AG09319 (cell line): Measurements from ENCODE around the gene MUC5B.
"Not testable (repeated sequence)": the region's sequence is repeated elsewhere in the genome, so short reads cannot be mapped to it uniquely, and the experiment has no call there.

Source experiments
- DNase-seq: peaks from one replicate; pipeline ENCODE4 v3.0.0-alpha.2; 2010; ENCODE audit warnings: low read depth; ENCODE audit errors: extremely low read depth
- TF ChIP-seq, protein P1 (sequence below): IDR thresholded peaks from 2 replicates; pipeline ENCODE4 v1.5.1; 2011; ENCODE audit warnings: low read depth, mild to moderate bottlenecking, inconsistent platforms, low read length, moderate library complexity

Gene MUC5B

DNA sequence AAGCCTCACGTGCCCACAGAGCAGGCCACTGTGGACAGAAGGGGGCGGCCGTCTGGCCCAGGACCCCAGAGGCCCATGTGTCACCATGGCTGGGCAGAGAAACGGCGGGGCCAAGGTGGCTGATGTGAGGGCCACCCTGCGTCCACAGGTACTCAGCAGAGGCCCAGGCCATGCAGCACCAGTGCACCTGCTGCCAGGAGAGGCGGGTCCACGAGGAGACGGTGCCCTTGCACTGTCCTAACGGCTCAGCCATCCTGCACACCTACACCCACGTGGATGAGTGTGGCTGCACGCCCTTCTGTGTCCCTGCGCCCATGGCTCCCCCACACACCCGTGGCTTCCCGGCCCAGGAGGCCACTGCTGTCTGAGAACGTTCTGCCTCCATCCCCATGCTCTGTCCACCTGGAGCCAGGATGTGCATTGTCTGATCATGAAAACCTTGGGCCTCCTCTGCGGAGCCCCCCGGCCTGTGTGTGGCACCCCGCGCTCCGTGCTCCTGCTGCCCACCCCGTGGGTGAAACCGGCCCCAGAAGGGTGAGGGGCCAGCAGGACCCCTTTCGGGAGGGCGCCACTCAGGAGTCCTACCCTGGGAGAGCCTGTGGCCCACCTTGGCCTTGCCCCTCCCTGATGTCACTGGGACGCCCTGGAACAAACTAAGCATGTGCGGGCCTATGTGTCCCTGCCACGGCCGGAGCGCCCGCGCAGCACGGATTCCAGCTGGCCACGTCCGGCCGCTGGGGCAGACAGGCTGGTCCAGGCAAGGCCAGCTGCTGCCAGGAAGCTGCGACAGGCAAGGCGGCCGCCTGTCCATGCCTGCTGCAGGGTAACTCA, 38.6 kb downstream of the MUC5B start:
- no peak for DNase-seq
- TF ChIP-seq, protein P1, sequence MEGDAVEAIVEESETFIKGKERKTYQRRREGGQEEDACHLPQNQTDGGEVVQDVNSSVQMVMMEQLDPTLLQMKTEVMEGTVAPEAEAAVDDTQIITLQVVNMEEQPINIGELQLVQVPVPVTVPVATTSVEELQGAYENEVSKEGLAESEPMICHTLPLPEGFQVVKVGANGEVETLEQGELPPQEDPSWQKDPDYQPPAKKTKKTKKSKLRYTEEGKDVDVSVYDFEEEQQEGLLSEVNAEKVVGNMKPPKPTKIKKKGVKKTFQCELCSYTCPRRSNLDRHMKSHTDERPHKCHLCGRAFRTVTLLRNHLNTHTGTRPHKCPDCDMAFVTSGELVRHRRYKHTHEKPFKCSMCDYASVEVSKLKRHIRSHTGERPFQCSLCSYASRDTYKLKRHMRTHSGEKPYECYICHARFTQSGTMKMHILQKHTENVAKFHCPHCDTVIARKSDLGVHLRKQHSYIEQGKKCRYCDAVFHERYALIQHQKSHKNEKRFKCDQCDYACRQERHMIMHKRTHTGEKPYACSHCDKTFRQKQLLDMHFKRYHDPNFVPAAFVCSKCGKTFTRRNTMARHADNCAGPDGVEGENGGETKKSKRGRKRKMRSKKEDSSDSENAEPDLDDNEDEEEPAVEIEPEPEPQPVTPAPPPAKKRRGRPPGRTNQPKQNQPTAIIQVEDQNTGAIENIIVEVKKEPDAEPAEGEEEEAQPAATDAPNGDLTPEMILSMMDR: no peak

- peak; percentile 79 for DNase-seq
- TF ChIP-seq, protein P1: no peak
Observed at GRCh38 chr11:1262172-1263006, 39.5 kb downstream of the MUC5B start.

GRCh38 chr11:1263010-1263409, 40.1 kb downstream of the MUC5B start:
- TF ChIP-seq, protein P1: no peak
- DNase-seq: no peak

DNA sequence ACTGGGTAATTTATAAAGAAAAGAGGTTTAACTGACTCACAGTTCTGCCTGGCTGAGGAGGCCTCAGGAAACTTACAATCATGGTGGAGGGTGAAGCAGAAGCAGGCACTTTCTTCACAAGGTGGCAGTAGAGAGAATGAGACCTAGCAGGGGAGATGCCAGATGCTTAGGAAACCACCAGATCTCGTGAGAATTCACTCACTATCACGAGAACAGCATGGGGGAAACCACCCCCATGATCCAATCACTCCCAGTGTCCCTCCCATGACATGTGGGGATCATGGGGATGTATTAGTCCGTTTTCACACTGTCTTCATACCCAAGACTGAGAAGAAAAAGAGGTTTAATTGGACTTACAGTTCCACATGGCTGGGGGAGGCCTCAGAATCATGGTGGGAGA, 41.6 kb downstream of the MUC5B start:
- peak; percentile 15 for DNase-seq
- TF ChIP-seq, protein P1: peak; percentile 35

GRCh38 chr11:1265480-1265879, 42.6 kb downstream of the MUC5B start:
- not testable (repeated sequence) for DNase-seq

DNA sequence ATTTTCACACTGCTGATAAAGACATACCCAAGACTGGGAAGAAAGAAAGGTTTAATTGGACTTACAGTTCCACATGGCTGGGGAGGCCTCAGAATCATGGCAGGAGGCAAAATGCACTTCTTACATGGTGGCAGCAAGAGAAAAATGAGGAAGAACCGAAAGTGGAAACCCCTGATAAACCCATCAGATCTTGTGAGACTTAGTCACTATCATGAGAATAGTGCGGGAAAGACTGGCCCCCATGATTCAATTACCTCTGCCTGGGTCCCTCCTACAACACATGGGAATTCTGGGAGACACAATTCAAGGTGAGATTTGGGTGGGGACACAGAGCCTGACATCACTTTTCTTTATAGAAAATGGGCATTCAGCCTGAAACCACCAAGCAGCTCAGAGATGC, 44.1 kb downstream of the MUC5B start:
- not testable (repeated sequence) for DNase-seq

- no peak for DNase-seq
- TF ChIP-seq, protein P1: no peak
Observed at GRCh38 chr11:1267441-1268100, 44.7 kb downstream of the MUC5B start.

GRCh38 chr11:1269957-1270356, 47.1 kb downstream of the MUC5B start:
- TF ChIP-seq, protein P1: no peak
- no peak for DNase-seq
